Large intestine (tissue), 3 donors: ENCODE results near the gene FIGNL2. TPM values are rescaled to one million over a fixed set of nuclear protein-coding genes. Genes with fewer than 3 reads are reported as not detected.
A peak's percentile ranks its signal among the peaks of the same experiment; 100 is the strongest.

Experiments
- DNase-seq, 2 donors: peaks; one replicate each; pipeline versions ENCODE4 v3.0.0 to v3.0.0-alpha.2; 2013
- H3K27ac ChIP-seq: one replicate; pipeline ENCODE4 v1.5.1; 2013; ENCODE audit warnings: low read length
- H3K27me3 ChIP-seq: 2 replicates; pipeline ENCODE4 v1.6.1; 2013; ENCODE audit warnings: low read length; ENCODE audit not compliant: control insufficient read depth, insufficient read depth
- H3K36me3 ChIP-seq: 2 replicates; pipeline ENCODE4 v1.6.1; 2013; ENCODE audit warnings: low read length; ENCODE audit not compliant: control insufficient read depth, insufficient read depth
- H3K4me1 ChIP-seq: one replicate; pipeline ENCODE4 v1.6.1; 2013; ENCODE audit warnings: low read length; ENCODE audit not compliant: control insufficient read depth, insufficient read depth
- H3K4me3 ChIP-seq: one replicate; pipeline ENCODE4 v1.5.1; 2013; ENCODE audit warnings: low read length
- H3K9me3 ChIP-seq: one replicate; pipeline ENCODE4 v1.6.1; 2013; ENCODE audit warnings: mild to moderate bottlenecking, low read depth, low read length, moderate library complexity; ENCODE audit not compliant: control insufficient read depth
- WGBS: methylation state at CpG from one replicate; pipeline ENCODE4 v1.1.5; 2013; ENCODE audit warnings: low lambda C conversion rate; ENCODE audit not compliant: insufficient coverage; 5-methylcytosine and 5-hydroxymethylcytosine counted together
- polyA plus RNA-seq: library from polyadenylated mRNA; unstranded; fragments of 120-200 nt; gene quantifications from one replicate; pipeline ENCODE4 v1.2.1, GENCODE V29; 2013

The FIGNL2 gene
- polyA plus RNA-seq, 1 donor = 0.76 TPM

- Histone ChIP-seq H3K4me1 (peaks cover 2% of the 10 kb centered on the region), H3K27ac (no peak overlapping the region), H3K4me3 (no peak overlapping the region), H3K9me3 (no peaks in the 10 kb centered on the region), H3K36me3 (no peaks in the 10 kb centered on the region), H3K27me3 (peaks cover 12% of the 10 kb centered on the region)
- 88% methylated on average over 1 of the region's 8 CpGs for WGBS
- no peak for DNase-seq
These were observed 25.5 kb upstream of the FIGNL2 start for GRCh38 chr12:51874000-51874399.

- no peaks in the 10 kb centered on the region for H3K9me3 ChIP-seq
- WGBS = no CpG with 5 or more reads among the region's 8 CpGs
- no peak for DNase-seq
- H3K4me3 ChIP-seq = no peak overlapping the region
- H3K4me1 ChIP-seq = peaks cover 8% of the 10 kb centered on the region
- no peak overlapping the region for H3K27ac ChIP-seq
- no peaks in the 10 kb centered on the region for H3K36me3 ChIP-seq
- H3K27me3 ChIP-seq = peaks cover 18% of the 10 kb centered on the region
These were observed 24.9 kb upstream of the FIGNL2 start for GRCh38 chr12:51873251-51873994.

- Histone ChIP-seq H3K9me3 (no peaks in the 10 kb centered on the region), H3K4me1 (peaks cover 8% of the 10 kb centered on the region), H3K4me3 (no peak overlapping the region), H3K27ac (no peak overlapping the region), H3K36me3 (no peaks in the 10 kb centered on the region), H3K27me3 (peaks cover 23% of the 10 kb centered on the region)
- no peak for DNase-seq
- 100% methylated on average over 1 of the region's 3 CpGs for WGBS
These were observed 24.1 kb upstream of the FIGNL2 start for GRCh38 chr12:51872689-51872981.

- peaks cover 23% of the 10 kb centered on the region for H3K27me3 ChIP-seq
- H3K36me3 ChIP-seq = no peaks in the 10 kb centered on the region
- peaks cover 8% of the 10 kb centered on the region for H3K4me1 ChIP-seq
- H3K4me3 ChIP-seq = no peak overlapping the region
- DNase-seq = no peak
- WGBS = no CpG with 5 or more reads among the region's 17 CpGs
- no peak overlapping the region for H3K27ac ChIP-seq
- no peaks in the 10 kb centered on the region for H3K9me3 ChIP-seq
These were observed 23.6 kb upstream of the FIGNL2 start for GRCh38 chr12:51871918-51872688.

- no CpG with 5 or more reads among the region's 6 CpGs for WGBS
- no peak overlapping the region for H3K4me3 ChIP-seq
- no peaks in the 10 kb centered on the region for H3K9me3 ChIP-seq
- no peak for DNase-seq
- H3K36me3 ChIP-seq = no peaks in the 10 kb centered on the region
- no peak overlapping the region for H3K27ac ChIP-seq
- H3K27me3 ChIP-seq = peaks cover 23% of the 10 kb centered on the region
- peaks cover 11% of the 10 kb centered on the region for H3K4me1 ChIP-seq
These were observed 22.6 kb upstream of the FIGNL2 start for GRCh38 chr12:51871126-51871525.

GRCh38 chr12:51870504-51870903, 22.0 kb upstream of the FIGNL2 start:
- H3K27ac ChIP-seq = no peak overlapping the region
- H3K36me3 ChIP-seq = no peaks in the 10 kb centered on the region
- no peak overlapping the region for H3K4me3 ChIP-seq
- WGBS = no CpG with 5 or more reads among the region's 4 CpGs
- no peaks in the 10 kb centered on the region for H3K9me3 ChIP-seq
- H3K4me1 ChIP-seq = peaks cover 17% of the 10 kb centered on the region
- DNase-seq = no peak
- H3K27me3 ChIP-seq = peaks cover 23% of the 10 kb centered on the region

- WGBS = 100% methylated on average over 1 of the region's 3 CpGs
- DNase-seq = no peak
- peaks cover 23% of the 10 kb centered on the region for H3K4me1 ChIP-seq
- H3K27me3 ChIP-seq = peaks cover 23% of the 10 kb centered on the region
- no peak overlapping the region for H3K4me3 ChIP-seq
- H3K36me3 ChIP-seq = no peaks in the 10 kb centered on the region
- no peaks in the 10 kb centered on the region for H3K9me3 ChIP-seq
- no peak overlapping the region for H3K27ac ChIP-seq
These were observed 21.4 kb upstream of the FIGNL2 start for GRCh38 chr12:51869931-51870330.

GRCh38 chr12:51869496-51869865, 21.0 kb upstream of the FIGNL2 start:
- Histone ChIP-seq H3K9me3 (no peaks in the 10 kb centered on the region), H3K36me3 (no peaks in the 10 kb centered on the region), H3K4me3 (no peak overlapping the region), H3K27ac (no peak overlapping the region), H3K4me1 (peaks cover 27% of the 10 kb centered on the region), H3K27me3 (peaks cover 23% of the 10 kb centered on the region)
- no CpG with 5 or more reads among the region's 20 CpGs for WGBS
- no peak for DNase-seq

- no CpG with 5 or more reads among the region's 67 CpGs for WGBS
- Histone ChIP-seq H3K4me1 (peaks cover 32% of the 10 kb centered on the region), H3K9me3 (peaks cover 2% of the 10 kb centered on the region), H3K27me3 (peaks cover 23% of the 10 kb centered on the region), H3K4me3 (peak overlapping the region; percentile 36), H3K36me3 (no peaks in the 10 kb centered on the region), H3K27ac (no peak overlapping the region)
- peak in 1 of 2 donors; percentile 68 for DNase-seq
These were observed 20.4 kb upstream of the FIGNL2 start for GRCh38 chr12:51868821-51869495.

- peaks cover 40% of the 10 kb centered on the region for H3K4me1 ChIP-seq
- peaks cover 23% of the 10 kb centered on the region for H3K27me3 ChIP-seq
- peaks cover 3% of the 10 kb centered on the region for H3K9me3 ChIP-seq
- DNase-seq = no peak
- no peak overlapping the region for H3K27ac ChIP-seq
- no CpG with 5 or more reads among the region's 12 CpGs for WGBS
- no peak overlapping the region for H3K4me3 ChIP-seq
- no peaks in the 10 kb centered on the region for H3K36me3 ChIP-seq
These were observed 19.4 kb upstream of the FIGNL2 start for GRCh38 chr12:51867796-51868428.
